ENCODE results near the gene MKNK2.

GRCh38 chr19:2039089-2039958, 11.7 kb downstream of the MKNK2 start:
- no peak for TF ChIP-seq CTCF (conservative IDR thresholded peaks at IDR 0.05; ENCODE audit: low read depth, low read length)
- TF ChIP-seq EZH2 (IDR thresholded peaks at IDR 0.05; ENCODE audit: low read length, unreplicated experiment) = no peak
- TF ChIP-seq EZH2phosphoT487 (IDR thresholded peaks at IDR 0.05; ENCODE audit: borderline replicate concordance, low read length) = no peak
